Transverse colon (tissue), 4 donors: ENCODE measurements around the gene FETUB.

Experiments
- CTCF ChIP-seq, 5 experiments: fragments of 200-600 bp in 3 of 5; fragments of 450-650 bp in 2 of 5; sonication (generic) in 3 of 5; IDR thresholded peaks; 1 replicate in 2 of 5; 2 replicates in 3 of 5; pipeline ENCODE4 v1.5.1; 2016 to 2017; ENCODE audit warnings: antibody characterized with exemption in 5 of 5, inconsistent platforms in 3 of 5, mild to moderate bottlenecking in 2 of 5, moderate library complexity in 1 of 5
- EP300 ChIP-seq: sonication (generic); formaldehyde crosslinking; IDR thresholded peaks from one replicate; pipeline ENCODE4 v1.6.1; 2017; ENCODE audit warnings: antibody characterized with exemption, low read depth
- POLR2A ChIP-seq: fragments of 450-650 bp; IDR thresholded peaks from one replicate; pipeline ENCODE4 v1.6.1; 2016; ENCODE audit warnings: antibody characterized with exemption, mild to moderate bottlenecking, moderate library complexity
- POLR2AphosphoS5 ChIP-seq, 3 donors: sonication (generic); formaldehyde crosslinking; IDR thresholded peaks; one replicate each; pipeline ENCODE4 v1.6.1; 2016; ENCODE audit warnings: antibody characterized with exemption in 3 of 3

GRCh38 chr3:186638259-186638658 lies 1.9 kb upstream of the FETUB start:
- TF ChIP-seq CTCF (IDR thresholded peaks at IDR 0.05), result no peak
- no peak for TF ChIP-seq POLR2AphosphoS5 (IDR thresholded peaks at IDR 0.05)
- no peak for TF ChIP-seq POLR2A
- TF ChIP-seq EP300, result no peak
